ENCODE data around the gene UVRAG.

DNA sequence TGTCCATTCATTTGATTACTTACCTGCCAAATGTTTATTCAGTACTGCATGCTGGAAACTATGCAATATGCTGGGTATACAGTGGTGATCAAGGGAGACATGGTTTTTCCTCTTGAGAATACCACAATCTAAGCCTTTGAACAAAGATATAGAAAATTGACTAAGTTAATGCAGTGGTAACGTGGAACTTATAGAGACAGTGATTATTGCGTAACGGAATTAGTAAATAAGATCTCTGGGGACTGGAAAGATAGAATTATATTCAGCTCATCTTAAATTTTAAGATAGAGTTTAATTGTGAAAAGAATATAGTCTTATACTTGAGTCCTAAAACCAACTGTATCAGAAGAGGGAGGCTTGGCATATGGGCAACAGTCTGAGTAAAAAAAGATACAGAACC is 129.5 kb downstream of the UVRAG start:
- TF ChIP-seq BCL11A (tag by site-specific recombination; IDR thresholded peaks at IDR 0.05; ENCODE audit: low read depth) = no peak
- TF ChIP-seq YY1 (tag by site-specific recombination; IDR thresholded peaks at IDR 0.05) = no peak
- TF ChIP-seq ZBTB20 (tag by site-specific recombination; IDR thresholded peaks at IDR 0.05) = no peak
- no peak for TF ChIP-seq ZNF843 (tag by site-specific recombination; IDR thresholded peaks at IDR 0.05)
- TF ChIP-seq ZBTB21 (tag by site-specific recombination; IDR thresholded peaks at IDR 0.05) = no peak
- TF ChIP-seq, protein P1, sequence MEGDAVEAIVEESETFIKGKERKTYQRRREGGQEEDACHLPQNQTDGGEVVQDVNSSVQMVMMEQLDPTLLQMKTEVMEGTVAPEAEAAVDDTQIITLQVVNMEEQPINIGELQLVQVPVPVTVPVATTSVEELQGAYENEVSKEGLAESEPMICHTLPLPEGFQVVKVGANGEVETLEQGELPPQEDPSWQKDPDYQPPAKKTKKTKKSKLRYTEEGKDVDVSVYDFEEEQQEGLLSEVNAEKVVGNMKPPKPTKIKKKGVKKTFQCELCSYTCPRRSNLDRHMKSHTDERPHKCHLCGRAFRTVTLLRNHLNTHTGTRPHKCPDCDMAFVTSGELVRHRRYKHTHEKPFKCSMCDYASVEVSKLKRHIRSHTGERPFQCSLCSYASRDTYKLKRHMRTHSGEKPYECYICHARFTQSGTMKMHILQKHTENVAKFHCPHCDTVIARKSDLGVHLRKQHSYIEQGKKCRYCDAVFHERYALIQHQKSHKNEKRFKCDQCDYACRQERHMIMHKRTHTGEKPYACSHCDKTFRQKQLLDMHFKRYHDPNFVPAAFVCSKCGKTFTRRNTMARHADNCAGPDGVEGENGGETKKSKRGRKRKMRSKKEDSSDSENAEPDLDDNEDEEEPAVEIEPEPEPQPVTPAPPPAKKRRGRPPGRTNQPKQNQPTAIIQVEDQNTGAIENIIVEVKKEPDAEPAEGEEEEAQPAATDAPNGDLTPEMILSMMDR (tag by site-specific recombination; IDR thresholded peaks at IDR 0.05) = no peak
- no peak for TF ChIP-seq MYNN (tag by site-specific recombination; IDR thresholded peaks at IDR 0.05; ENCODE audit: borderline replicate concordance)

All from HEK293 (cell line).